Osteoblast (primary cell): ENCODE data around the gene PIR. TPM values are rescaled to one million over a fixed set of nuclear protein-coding genes. Genes with fewer than 3 reads are reported as not detected.

ENCODE experiments used
- DNase-seq: peaks from one replicate; pipeline ENCODE4 v3.0.0; 2011; ENCODE audit warnings: low spot score, mixed read lengths; ENCODE audit not compliant: insufficient read length; ENCODE audit errors: missing footprints
- H2AFZ ChIP-seq: 2 replicates; pipeline ENCODE4 v1.6.0; 2011; ENCODE audit warnings: mild to moderate bottlenecking, low read length
- H3K27ac ChIP-seq: 2 replicates; pipeline ENCODE4 v1.5.1; 2011; ENCODE audit warnings: mild to moderate bottlenecking, low read depth, low read length, moderate library complexity
- H3K27me3 ChIP-seq: 2 replicates; pipeline ENCODE4 v1.6.0; 2012; ENCODE audit warnings: mild to moderate bottlenecking, control low read depth, inconsistent platforms, low read length, moderate library complexity; ENCODE audit not compliant: insufficient read depth
- H3K36me3 ChIP-seq: 2 replicates; pipeline ENCODE4 v1.5.1; 2011; ENCODE audit warnings: mild to moderate bottlenecking, low read length, control low read depth, moderate library complexity; ENCODE audit not compliant: insufficient read depth
- H3K4me1 ChIP-seq: 2 replicates; pipeline ENCODE4 v1.5.1; 2011; ENCODE audit warnings: mild to moderate bottlenecking, low read length, control low read depth, moderate library complexity; ENCODE audit not compliant: insufficient read depth
- H3K4me2 ChIP-seq: 2 replicates; pipeline ENCODE4 v1.6.0; 2011; ENCODE audit warnings: mild to moderate bottlenecking, low read length; ENCODE audit not compliant: insufficient read depth
- H3K4me3 ChIP-seq: fragments of 200-600 bp; sonication (generic); 3 replicates; pipeline ENCODE4 v1.5.1; 2012; ENCODE audit warnings: mild to moderate bottlenecking, low read length, inconsistent platforms; ENCODE audit not compliant: insufficient read depth
- H3K79me2 ChIP-seq: 2 replicates; pipeline ENCODE4 v1.6.0; 2012; ENCODE audit warnings: mild to moderate bottlenecking, low read length, control low read depth, inconsistent platforms; ENCODE audit not compliant: insufficient read depth
- H3K9me3 ChIP-seq: 2 replicates; pipeline ENCODE4 v1.5.1; 2011; ENCODE audit warnings: low read depth, low read length, control low read depth
- H4K20me1 ChIP-seq: 2 replicates; pipeline ENCODE4 v1.6.0; 2012; ENCODE audit warnings: mild to moderate bottlenecking, low read length, control low read depth; ENCODE audit not compliant: insufficient read depth
- CTCF ChIP-seq: IDR thresholded peaks from 2 replicates; pipeline ENCODE4 v1.5.1; 2011; ENCODE audit warnings: mild to moderate bottlenecking, low read depth, low read length, moderate library complexity; ENCODE audit errors: extremely low read depth
- total RNA-seq: library from RNA; depleted of rRNA; stranded (reverse); fragments of >200 nt; gene quantifications from 2 replicates; pipeline ENCODE4 v1.2.3, GENCODE V29; 2012

Gene PIR
- total RNA-seq, 1 donor, result 15.9 TPM

- no peaks in the 10 kb centered on the region for H3K27me3 ChIP-seq
- no peaks in the 10 kb centered on the region for H4K20me1 ChIP-seq
- no peak overlapping the region for H3K4me2 ChIP-seq
- DNase-seq, result no peak
- no peaks in the 10 kb centered on the region for H3K9me3 ChIP-seq
- H3K36me3 ChIP-seq, result no peaks in the 10 kb centered on the region
- H3K4me3 ChIP-seq, result no peak overlapping the region
- no peaks in the 10 kb centered on the region for H3K4me1 ChIP-seq
- TF ChIP-seq CTCF, result no peak
- H3K79me2 ChIP-seq, result no peaks in the 10 kb centered on the region
- no peak overlapping the region for H3K27ac ChIP-seq
- H2AFZ ChIP-seq, result no peak overlapping the region
Observed at GRCh38 chrX:15356444-15356843, 136.7 kb downstream of the PIR start.

- Histone ChIP-seq H3K27ac (no peak overlapping the region), H2AFZ (peak overlapping the region; percentile 42), H3K9me3 (no peaks in the 10 kb centered on the region), H3K4me2 (no peak overlapping the region), H3K27me3 (no peaks in the 10 kb centered on the region), H3K79me2 (no peaks in the 10 kb centered on the region), H4K20me1 (no peaks in the 10 kb centered on the region), H3K4me3 (no peak overlapping the region), H3K4me1 (no peaks in the 10 kb centered on the region), H3K36me3 (no peaks in the 10 kb centered on the region)
- no peak for DNase-seq
- no peak for TF ChIP-seq CTCF
Observed at GRCh38 chrX:15350329-15350996, 142.7 kb downstream of the PIR start.

- H3K27me3 ChIP-seq, result no peaks in the 10 kb centered on the region
- peak; percentile 65 for TF ChIP-seq CTCF
Observed at GRCh38 chrX:15349046-15349445, 144.1 kb downstream of the PIR start.

GRCh38 chrX:15345976-15346375, 147.2 kb downstream of the PIR start:
- no peak for TF ChIP-seq CTCF
- DNase-seq, result no peak
- H3K27ac ChIP-seq, result no peak overlapping the region

More at GRCh38 chrX:15349046-15349445, 144.1 kb downstream of the PIR start:
- H3K9me3 ChIP-seq, result no peaks in the 10 kb centered on the region
- H2AFZ ChIP-seq, result no peak overlapping the region
- H3K4me3 ChIP-seq, result no peak overlapping the region
- no peak for DNase-seq
- no peaks in the 10 kb centered on the region for H3K79me2 ChIP-seq
- no peaks in the 10 kb centered on the region for H3K4me1 ChIP-seq
- H3K4me2 ChIP-seq, result no peak overlapping the region
- H3K36me3 ChIP-seq, result no peaks in the 10 kb centered on the region
- H3K27ac ChIP-seq, result no peak overlapping the region
- no peaks in the 10 kb centered on the region for H4K20me1 ChIP-seq

More at GRCh38 chrX:15345976-15346375, 147.2 kb downstream of the PIR start:
- Histone ChIP-seq H3K4me1 (no peaks in the 10 kb centered on the region), H3K9me3 (no peaks in the 10 kb centered on the region), H3K4me3 (no peak overlapping the region), H3K36me3 (no peaks in the 10 kb centered on the region), H3K27me3 (peaks cover 3% of the 10 kb centered on the region), H3K4me2 (no peak overlapping the region), H3K79me2 (no peaks in the 10 kb centered on the region), H2AFZ (no peak overlapping the region), H4K20me1 (no peaks in the 10 kb centered on the region)
